Loucy (cell line): ENCODE measurements around the gene PARVA.

Experiments
- H2AFZ ChIP-seq: fragments of 200-600 bp; sonication (generic); 2 replicates; pipeline ENCODE4 v1.6.0; 2016; ENCODE audit warnings: antibody characterized with exemption, mild to moderate bottlenecking, low read length, moderate library complexity
- H3F3A ChIP-seq: fragments of 200-600 bp; 2 replicates; pipeline ENCODE4 v1.6.0; 2016; ENCODE audit warnings: antibody characterized with exemption, low read depth, mild to moderate bottlenecking
- H3K27me3 ChIP-seq: fragments of 200-600 bp; sonication (generic); 2 replicates; pipeline ENCODE4 v1.6.1; 2014; ENCODE audit warnings: low read length, mild to moderate bottlenecking; ENCODE audit not compliant: insufficient read depth, poor library complexity, severe bottlenecking
- H3K36me3 ChIP-seq: fragments of 200-600 bp; sonication (generic); 2 replicates; pipeline ENCODE4 v1.6.1; 2016; ENCODE audit warnings: low read length; ENCODE audit not compliant: insufficient read depth
- H3K4me1 ChIP-seq: fragments of 200-600 bp; sonication (generic); 2 replicates; pipeline ENCODE4 v1.5.1; 2014; ENCODE audit warnings: low read length, mild to moderate bottlenecking; ENCODE audit not compliant: insufficient read depth, poor library complexity, severe bottlenecking
- H3K4me2 ChIP-seq: fragments of 200-600 bp; sonication (generic); 2 replicates; pipeline ENCODE4 v1.6.0; 2014; ENCODE audit warnings: antibody characterized with exemption, low read length, low read depth, mild to moderate bottlenecking; ENCODE audit not compliant: poor library complexity, severe bottlenecking
- H3K4me3 ChIP-seq: fragments of 200-600 bp; sonication (generic); 2 replicates; pipeline ENCODE4 v1.5.1; 2014; ENCODE audit warnings: low read length, mild to moderate bottlenecking, mixed read lengths; ENCODE audit not compliant: poor library complexity, severe bottlenecking
- H3K79me2 ChIP-seq: fragments of 200-600 bp; sonication (generic); 2 replicates; pipeline ENCODE4 v1.6.1; 2014; ENCODE audit warnings: low read length; ENCODE audit not compliant: insufficient read depth
- H3K9ac ChIP-seq: fragments of 200-600 bp; sonication (generic); 2 replicates; pipeline ENCODE4 v1.6.0; 2014; ENCODE audit warnings: mild to moderate bottlenecking, low read depth, low read length, moderate library complexity; ENCODE audit not compliant: poor library complexity, severe bottlenecking
- H3K9me2 ChIP-seq: fragments of 200-600 bp; sonication (generic); replicated peaks from 2 replicates; pipeline ENCODE4 v1.6.1; 2016; ENCODE audit warnings: low read depth, low read length, mixed read lengths
- H3K9me3 ChIP-seq: fragments of 200-600 bp; sonication (generic); 2 replicates; pipeline ENCODE4 v1.6.1; 2014; ENCODE audit warnings: mild to moderate bottlenecking, antibody characterized with exemption, low read length, low read depth; ENCODE audit not compliant: insufficient read depth
- H4K20me1 ChIP-seq: fragments of 200-600 bp; sonication (generic); 2 replicates; pipeline ENCODE4 v1.6.0; 2014; ENCODE audit warnings: antibody characterized with exemption, low read length, mild to moderate bottlenecking; ENCODE audit not compliant: insufficient read depth, poor library complexity, severe bottlenecking
- EZH2phosphoT487 ChIP-seq: fragments of 200-600 bp; IDR thresholded peaks from 2 replicates; pipeline ENCODE4 v1.6.1; 2018; ENCODE audit warnings: antibody characterized with exemption, mild to moderate bottlenecking, moderate library complexity, borderline replicate concordance
- TF ChIP-seq, protein P1 (sequence below): fragments of 200-600 bp; sonication (generic); conservative IDR thresholded peaks from 2 replicates; pipeline ENCODE4 v1.5.1; 2014; ENCODE audit warnings: mild to moderate bottlenecking, antibody characterized with exemption, low read length

The PARVA gene

GRCh38 chr11:12531020-12531419 lies 153.6 kb downstream of the PARVA start:
- no peak overlapping the region for H3K4me2 ChIP-seq
- H3K4me3 ChIP-seq, result no peak overlapping the region
- H3K79me2 ChIP-seq, result no peaks in the 10 kb centered on the region
- no peaks in the 10 kb centered on the region for H4K20me1 ChIP-seq
- H3K9me3 ChIP-seq, result no peaks in the 10 kb centered on the region
- H3F3A ChIP-seq, result no peaks in the 10 kb centered on the region
- TF ChIP-seq EZH2phosphoT487, result no peak
- TF ChIP-seq, protein P1, sequence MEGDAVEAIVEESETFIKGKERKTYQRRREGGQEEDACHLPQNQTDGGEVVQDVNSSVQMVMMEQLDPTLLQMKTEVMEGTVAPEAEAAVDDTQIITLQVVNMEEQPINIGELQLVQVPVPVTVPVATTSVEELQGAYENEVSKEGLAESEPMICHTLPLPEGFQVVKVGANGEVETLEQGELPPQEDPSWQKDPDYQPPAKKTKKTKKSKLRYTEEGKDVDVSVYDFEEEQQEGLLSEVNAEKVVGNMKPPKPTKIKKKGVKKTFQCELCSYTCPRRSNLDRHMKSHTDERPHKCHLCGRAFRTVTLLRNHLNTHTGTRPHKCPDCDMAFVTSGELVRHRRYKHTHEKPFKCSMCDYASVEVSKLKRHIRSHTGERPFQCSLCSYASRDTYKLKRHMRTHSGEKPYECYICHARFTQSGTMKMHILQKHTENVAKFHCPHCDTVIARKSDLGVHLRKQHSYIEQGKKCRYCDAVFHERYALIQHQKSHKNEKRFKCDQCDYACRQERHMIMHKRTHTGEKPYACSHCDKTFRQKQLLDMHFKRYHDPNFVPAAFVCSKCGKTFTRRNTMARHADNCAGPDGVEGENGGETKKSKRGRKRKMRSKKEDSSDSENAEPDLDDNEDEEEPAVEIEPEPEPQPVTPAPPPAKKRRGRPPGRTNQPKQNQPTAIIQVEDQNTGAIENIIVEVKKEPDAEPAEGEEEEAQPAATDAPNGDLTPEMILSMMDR, result no peak
- no peaks in the 10 kb centered on the region for H3K9me2 ChIP-seq
- H3K36me3 ChIP-seq, result no peaks in the 10 kb centered on the region
- H2AFZ ChIP-seq, result no peak overlapping the region
- no peaks in the 10 kb centered on the region for H3K4me1 ChIP-seq
- no peaks in the 10 kb centered on the region for H3K27me3 ChIP-seq
- no peak overlapping the region for H3K9ac ChIP-seq

DNA sequence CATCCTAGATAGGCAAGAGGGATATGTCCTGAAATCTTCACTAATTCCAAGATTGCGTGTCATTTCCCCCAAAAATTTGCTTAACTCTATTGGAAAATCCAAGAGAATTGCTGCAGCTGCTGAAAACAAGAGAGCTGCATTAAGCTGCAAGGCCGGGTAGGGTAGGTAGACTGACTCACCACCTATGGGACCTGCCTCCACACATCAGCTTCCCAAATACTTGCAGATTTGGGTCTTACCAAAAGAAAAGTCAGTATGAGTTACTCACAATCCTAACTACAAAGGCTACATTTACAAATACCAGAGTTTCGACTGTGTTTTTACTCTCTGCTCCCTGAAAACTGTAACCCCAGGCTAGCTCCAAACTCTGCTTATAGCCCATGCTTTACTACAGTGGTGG lies 154.3 kb downstream of the PARVA start:
- Histone ChIP-seq H3K4me2 (no peak overlapping the region), H3K9me2 (no peaks in the 10 kb centered on the region), H3K4me1 (no peaks in the 10 kb centered on the region), H4K20me1 (no peaks in the 10 kb centered on the region), H3K4me3 (no peak overlapping the region), H3K36me3 (no peaks in the 10 kb centered on the region), H3K9me3 (no peaks in the 10 kb centered on the region), H3K27me3 (no peaks in the 10 kb centered on the region), H3K79me2 (no peaks in the 10 kb centered on the region), H3K9ac (no peak overlapping the region), H2AFZ (no peak overlapping the region), H3F3A (no peaks in the 10 kb centered on the region)
- TF ChIP-seq EZH2phosphoT487, result no peak
- TF ChIP-seq, protein P1, result no peak

DNA sequence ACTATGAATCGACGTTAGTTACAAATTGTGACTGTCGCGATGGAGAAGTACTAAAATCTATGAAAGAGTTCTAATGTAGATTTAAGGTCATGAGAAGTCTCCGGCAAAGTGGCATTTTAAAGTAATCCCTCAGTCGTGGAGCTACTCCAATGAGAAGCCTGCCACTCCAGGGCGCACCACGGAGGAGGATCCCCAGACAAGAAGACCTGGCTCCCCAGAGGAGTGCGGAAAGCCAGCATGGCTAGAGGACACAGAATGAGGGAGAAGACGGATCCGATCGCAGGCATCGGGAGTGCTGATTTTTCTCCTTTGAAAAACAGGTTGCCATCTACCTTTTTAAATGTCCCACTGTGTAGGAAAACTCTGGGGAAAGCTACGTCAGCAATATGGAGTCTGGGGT lies 155.2 kb downstream of the PARVA start:
- no peak overlapping the region for H3K4me2 ChIP-seq
- TF ChIP-seq, protein P1, result no peak
- TF ChIP-seq EZH2phosphoT487, result no peak
- H3K9ac ChIP-seq, result no peak overlapping the region
- no peaks in the 10 kb centered on the region for H3K9me2 ChIP-seq
- H4K20me1 ChIP-seq, result no peaks in the 10 kb centered on the region
- no peaks in the 10 kb centered on the region for H3K9me3 ChIP-seq
- no peaks in the 10 kb centered on the region for H3K79me2 ChIP-seq
- no peak overlapping the region for H3K4me3 ChIP-seq
- no peaks in the 10 kb centered on the region for H3K36me3 ChIP-seq
- no peaks in the 10 kb centered on the region for H3F3A ChIP-seq
- H3K27me3 ChIP-seq, result no peaks in the 10 kb centered on the region
- H3K4me1 ChIP-seq, result no peaks in the 10 kb centered on the region
- H2AFZ ChIP-seq, result no peak overlapping the region
